GM21515 (cell line): ENCODE data around the gene INKA2.

Source experiments
- ATAC-seq: cut with Tn5 transposase; IDR thresholded peaks from one replicate; pipeline ENCODE4 v1.9.1; 2021; ENCODE audit not compliant: unreplicated experiment

The INKA2 gene

GRCh38 chr1:111739194-111739924 lies at the start of gene INKA2:
Gene INKA2 (minus strand): TSS chr1:111739395. CDS start chr1:111739242, 153 bp downstream.
- peak; percentile 85 for ATAC-seq

DNA sequence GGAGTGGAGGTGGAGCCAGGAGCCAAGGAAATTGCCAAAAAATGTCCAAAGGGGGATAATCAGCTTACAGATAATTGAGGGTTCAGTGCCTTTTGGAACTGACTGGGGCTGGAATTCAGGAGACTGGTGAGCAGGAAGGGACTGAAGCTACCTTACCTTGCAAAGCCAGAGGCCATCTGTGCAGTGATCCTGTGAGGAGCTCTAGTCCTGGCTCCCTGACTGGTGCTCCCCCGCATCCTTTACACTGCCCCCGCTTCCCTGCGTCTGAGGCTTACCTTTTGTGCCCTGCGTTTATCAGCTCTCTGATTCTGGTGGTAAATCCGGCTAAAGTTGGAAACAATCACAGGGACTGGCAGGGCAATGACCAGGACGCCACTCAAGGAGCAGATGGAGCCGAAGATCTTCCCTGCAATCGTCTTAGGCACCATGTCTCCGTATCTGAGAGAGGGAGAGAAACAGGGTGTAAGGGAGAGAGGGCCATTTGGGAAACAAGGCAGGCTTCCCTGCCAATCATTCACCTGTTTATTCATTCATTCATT lies 47.5 kb upstream of the INKA2 start:
- ATAC-seq, result no peak

GRCh38 chr1:111784273-111784901 lies 45.2 kb upstream of the INKA2 start:
- no peak for ATAC-seq

DNA sequence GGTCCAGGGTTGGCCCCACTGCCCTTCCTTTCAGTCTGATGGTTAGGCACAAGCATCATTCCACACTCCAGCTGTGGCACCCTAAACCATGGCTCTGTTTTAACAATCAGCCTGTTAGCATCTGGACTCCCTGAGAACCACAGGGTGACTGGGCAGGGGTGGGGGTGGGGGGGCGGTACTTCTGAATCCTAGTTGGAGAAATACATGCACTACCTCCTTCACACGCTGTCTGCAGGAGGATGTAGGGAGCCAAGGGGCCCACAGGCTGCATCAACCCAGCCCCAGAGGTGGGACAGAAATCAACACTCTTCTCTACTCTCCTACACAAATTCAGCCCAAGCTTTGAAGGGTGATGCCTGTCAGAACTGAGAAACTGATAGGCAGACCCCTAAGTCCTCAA lies 40.4 kb upstream of the INKA2 start:
- no peak for ATAC-seq

DNA sequence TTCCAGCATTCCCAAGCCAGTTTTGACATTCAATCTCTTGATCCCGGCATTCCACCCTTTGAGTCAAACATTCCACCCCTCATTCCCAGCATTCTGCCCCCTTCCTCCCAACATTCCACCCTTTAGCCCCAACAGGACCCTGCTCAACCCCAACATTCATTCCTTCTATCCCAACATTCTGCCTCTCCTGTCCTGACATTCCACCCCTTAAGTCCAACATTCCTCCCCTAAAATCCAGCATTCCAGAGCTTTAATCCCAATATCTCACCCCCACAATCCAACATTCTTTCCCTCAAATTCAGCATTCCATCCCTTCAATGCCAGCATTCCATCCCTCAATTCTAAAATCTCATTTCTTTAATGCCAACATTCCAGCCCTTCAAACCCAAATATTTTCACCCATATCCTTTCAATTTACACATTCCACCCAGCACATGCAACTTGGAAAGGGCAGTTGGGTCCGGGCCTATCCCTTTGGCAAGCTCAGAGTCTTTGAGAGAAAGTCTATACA lies 39.4 kb upstream of the INKA2 start:
- no peak for ATAC-seq

- no peak for ATAC-seq
These were observed 38.9 kb upstream of the INKA2 start for GRCh38 chr1:111778066-111778465.

GRCh38 chr1:111777301-111777700 lies 38.1 kb upstream of the INKA2 start:
- no peak for ATAC-seq

- ATAC-seq, result no peak
These were observed 37.7 kb upstream of the INKA2 start for GRCh38 chr1:111776861-111777260.

DNA sequence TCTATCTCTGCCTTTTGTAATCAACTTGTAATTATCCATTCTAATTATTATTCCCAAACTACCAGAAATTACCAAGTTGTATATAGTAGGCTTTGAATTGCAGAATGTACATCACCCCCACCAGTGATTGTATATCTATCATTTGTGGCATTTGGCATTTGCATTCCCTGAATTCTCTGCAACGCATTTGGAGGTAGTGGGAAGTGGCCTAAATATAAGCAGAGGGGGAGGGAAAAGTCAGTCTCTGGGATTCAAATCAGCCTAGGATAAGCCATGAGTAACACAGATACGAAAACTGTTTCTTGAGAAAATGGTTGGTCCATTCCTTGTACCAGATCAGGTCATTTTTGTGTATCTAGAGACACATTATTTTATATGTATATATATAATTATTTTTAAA lies 37.2 kb upstream of the INKA2 start:
- ATAC-seq, result no peak

- ATAC-seq, result no peak
These were observed 36.8 kb upstream of the INKA2 start for GRCh38 chr1:111775966-111776365.

GRCh38 chr1:111770916-111771315 lies 31.7 kb upstream of the INKA2 start:
- ATAC-seq, result no peak

- ATAC-seq, result no peak
These were observed 30.4 kb upstream of the INKA2 start for GRCh38 chr1:111769517-111770146.

GRCh38 chr1:111768625-111769024 lies 29.4 kb upstream of the INKA2 start:
- ATAC-seq, result no peak

- no peak for ATAC-seq
These were observed 28.8 kb upstream of the INKA2 start for GRCh38 chr1:111768023-111768422.

DNA sequence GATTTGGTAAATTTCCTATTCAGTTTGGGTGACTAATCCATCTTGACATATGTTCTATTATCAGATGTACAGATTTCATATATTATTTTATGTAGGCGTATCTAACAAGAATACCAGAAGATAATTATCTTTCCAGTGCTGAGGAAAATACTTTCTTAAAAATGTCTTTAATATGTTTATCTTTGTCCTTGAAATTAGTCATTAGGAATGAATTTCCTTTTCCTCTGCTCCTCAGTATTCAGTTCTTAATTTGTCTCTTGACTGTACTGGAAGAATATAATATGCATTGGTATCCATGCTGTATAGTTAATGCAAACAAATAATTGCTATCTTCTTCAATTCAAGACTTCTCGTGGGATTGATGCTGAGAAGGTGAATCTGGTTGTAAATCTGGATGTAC lies 23.1 kb upstream of the INKA2 start:
- no peak for ATAC-seq

GRCh38 chr1:111761717-111762116 lies 22.5 kb upstream of the INKA2 start:
- no peak for ATAC-seq

GRCh38 chr1:111758373-111758772 lies 19.2 kb upstream of the INKA2 start:
- ATAC-seq, result no peak

DNA sequence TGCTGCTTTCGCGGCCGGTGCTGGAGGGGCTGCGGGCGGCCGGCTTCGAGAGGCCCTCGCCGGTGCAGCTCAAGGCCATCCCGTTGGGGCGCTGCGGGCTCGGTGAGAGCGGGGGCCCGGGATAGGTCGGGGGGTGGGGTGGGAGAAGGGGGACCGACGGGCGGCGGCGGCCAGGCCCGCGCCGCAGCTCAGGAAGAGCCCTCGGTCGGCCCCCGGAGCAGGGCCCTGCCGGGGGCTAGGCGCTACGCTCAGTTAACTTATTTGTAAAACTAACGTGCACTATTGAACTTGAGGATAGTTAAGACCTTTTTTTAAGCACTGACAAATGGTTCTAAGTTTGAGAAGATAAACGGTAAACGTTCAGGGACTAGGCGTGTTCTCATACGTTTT lies 16.9 kb upstream of the INKA2 start:
- no peak for ATAC-seq

DNA sequence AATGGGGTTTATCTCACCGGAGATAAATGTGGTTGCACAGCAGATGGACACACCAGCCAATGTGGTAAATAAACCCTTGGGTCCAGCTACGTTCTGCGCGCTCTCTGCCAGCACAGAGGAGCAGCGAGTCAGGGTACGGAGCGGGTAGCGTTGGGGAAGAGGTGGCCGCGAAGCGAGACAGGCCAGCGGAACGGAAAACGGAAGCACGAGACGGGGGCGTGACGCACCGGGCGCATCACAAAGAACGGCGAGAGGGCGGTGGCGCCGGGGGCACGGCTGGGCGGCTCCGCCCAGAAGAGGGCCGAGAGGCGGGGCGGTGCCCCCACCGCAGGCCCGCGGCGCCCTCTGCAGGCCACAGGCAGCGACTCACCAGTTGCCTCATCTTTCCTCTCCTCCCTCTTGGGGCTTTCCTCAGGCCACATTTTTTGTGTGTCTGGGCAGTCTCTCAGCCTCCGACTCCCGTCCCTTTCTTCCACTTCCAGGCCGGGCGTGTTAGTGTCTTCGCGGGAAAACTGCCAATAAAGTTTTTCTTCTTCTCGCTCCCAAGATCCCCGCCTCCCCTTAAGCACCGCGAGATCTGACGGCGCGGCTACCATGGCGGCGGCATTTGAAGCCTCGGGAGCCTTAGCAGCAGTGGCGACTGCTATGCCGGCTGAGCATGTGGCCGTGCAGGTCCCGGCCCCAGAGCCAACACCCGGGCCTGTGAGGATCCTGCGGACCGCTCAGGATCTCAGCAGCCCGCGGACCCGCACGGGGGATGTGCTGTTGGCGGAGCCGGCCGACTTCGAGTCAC lies 16.3 kb upstream of the INKA2 start, which contains the start of gene DDX20:
Gene DDX20 (plus strand): TSS at position 571 of the 793 bp plus-strand sequence. CDS start 24 bp downstream, at position 595.
- peak; percentile 87 for ATAC-seq

DNA sequence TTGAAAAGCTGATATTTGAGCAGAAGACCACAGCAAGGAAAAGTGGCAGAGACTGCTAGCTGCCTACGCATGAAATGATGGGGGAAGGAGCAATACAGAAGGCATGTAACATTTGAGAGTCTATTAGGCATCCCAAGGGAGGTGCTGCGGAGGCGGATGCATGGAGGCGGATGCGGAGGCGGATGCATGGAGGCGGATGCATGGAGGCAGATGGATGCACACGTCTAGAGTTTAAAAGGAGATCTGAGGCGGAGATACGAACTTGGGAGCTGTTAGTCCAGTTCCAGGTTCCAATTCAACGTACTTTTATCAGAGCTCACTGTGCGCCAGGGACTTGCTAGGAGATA lies 15.8 kb upstream of the INKA2 start:
- peak; percentile 11 for ATAC-seq
